Measurements from ENCODE around the gene CFB.

GRCh38 chr6:31940256-31940664 is 5.6 kb upstream of the CFB start:
- TF ChIP-seq, protein P1, sequence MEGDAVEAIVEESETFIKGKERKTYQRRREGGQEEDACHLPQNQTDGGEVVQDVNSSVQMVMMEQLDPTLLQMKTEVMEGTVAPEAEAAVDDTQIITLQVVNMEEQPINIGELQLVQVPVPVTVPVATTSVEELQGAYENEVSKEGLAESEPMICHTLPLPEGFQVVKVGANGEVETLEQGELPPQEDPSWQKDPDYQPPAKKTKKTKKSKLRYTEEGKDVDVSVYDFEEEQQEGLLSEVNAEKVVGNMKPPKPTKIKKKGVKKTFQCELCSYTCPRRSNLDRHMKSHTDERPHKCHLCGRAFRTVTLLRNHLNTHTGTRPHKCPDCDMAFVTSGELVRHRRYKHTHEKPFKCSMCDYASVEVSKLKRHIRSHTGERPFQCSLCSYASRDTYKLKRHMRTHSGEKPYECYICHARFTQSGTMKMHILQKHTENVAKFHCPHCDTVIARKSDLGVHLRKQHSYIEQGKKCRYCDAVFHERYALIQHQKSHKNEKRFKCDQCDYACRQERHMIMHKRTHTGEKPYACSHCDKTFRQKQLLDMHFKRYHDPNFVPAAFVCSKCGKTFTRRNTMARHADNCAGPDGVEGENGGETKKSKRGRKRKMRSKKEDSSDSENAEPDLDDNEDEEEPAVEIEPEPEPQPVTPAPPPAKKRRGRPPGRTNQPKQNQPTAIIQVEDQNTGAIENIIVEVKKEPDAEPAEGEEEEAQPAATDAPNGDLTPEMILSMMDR (conservative IDR thresholded peaks at IDR 0.05; ENCODE audit: low read depth, low read length), result no peak
- TF ChIP-seq EZH2 (IDR thresholded peaks at IDR 0.05; ENCODE audit: borderline replicate concordance, low read depth, low read length, poor library complexity, severe bottlenecking), result no peak

Data from A673 (cell line).